Chondrocyte (in vitro differentiated cells): ENCODE measurements around the gene OR2G6. TPM values are rescaled to one million over a fixed set of nuclear protein-coding genes. Genes with fewer than 3 reads are reported as not detected.

Source experiments
- DNase-seq: peaks from one replicate; pipeline ENCODE4 v3.0.0; 2021; ENCODE audit warnings: mixed read lengths, low spot score
- H3K27ac Mint-ChIP-seq: one replicate; pipeline ENCODE4 v1.8.0; 2021; ENCODE audit warnings: mild to moderate bottlenecking, moderate library complexity, mixed read lengths; ENCODE audit not compliant: unreplicated experiment
- H3K27me3 Mint-ChIP-seq: 2 replicates; pipeline ENCODE4 v1.8.0; 2021; ENCODE audit warnings: low read depth, mixed read lengths
- H3K36me3 Mint-ChIP-seq: 2 replicates; pipeline ENCODE4 v1.8.0; 2021; ENCODE audit warnings: low read depth, mixed read lengths
- H3K4me1 Mint-ChIP-seq: 2 replicates; pipeline ENCODE4 v1.8.0; 2021; ENCODE audit warnings: low read depth, mild to moderate bottlenecking, mixed read lengths
- H3K4me3 Mint-ChIP-seq: one replicate; pipeline ENCODE4 v1.8.0; 2021; ENCODE audit warnings: mild to moderate bottlenecking, moderate library complexity, mixed read lengths; ENCODE audit not compliant: unreplicated experiment
- H3K9me3 Mint-ChIP-seq: 2 replicates; pipeline ENCODE4 v1.8.0; 2021; ENCODE audit warnings: low read depth, mixed read lengths
- total RNA-seq: library from RNA; stranded (reverse); gene quantifications from 3 replicates; pipeline ENCODE4 v1.2.1, GENCODE V29; 2021
- TF ChIP-seq, protein P1 (sequence below): fragments of 200-600 bp; sonication (generic); IDR thresholded peaks from 2 replicates; pipeline ENCODE4 v1.5.0; 2021; ENCODE audit warnings: antibody characterized with exemption, mild to moderate bottlenecking, moderate library complexity

OR2G6 gene
- total RNA-seq, 1 donor from 2014 or later, result not detected

DNA sequence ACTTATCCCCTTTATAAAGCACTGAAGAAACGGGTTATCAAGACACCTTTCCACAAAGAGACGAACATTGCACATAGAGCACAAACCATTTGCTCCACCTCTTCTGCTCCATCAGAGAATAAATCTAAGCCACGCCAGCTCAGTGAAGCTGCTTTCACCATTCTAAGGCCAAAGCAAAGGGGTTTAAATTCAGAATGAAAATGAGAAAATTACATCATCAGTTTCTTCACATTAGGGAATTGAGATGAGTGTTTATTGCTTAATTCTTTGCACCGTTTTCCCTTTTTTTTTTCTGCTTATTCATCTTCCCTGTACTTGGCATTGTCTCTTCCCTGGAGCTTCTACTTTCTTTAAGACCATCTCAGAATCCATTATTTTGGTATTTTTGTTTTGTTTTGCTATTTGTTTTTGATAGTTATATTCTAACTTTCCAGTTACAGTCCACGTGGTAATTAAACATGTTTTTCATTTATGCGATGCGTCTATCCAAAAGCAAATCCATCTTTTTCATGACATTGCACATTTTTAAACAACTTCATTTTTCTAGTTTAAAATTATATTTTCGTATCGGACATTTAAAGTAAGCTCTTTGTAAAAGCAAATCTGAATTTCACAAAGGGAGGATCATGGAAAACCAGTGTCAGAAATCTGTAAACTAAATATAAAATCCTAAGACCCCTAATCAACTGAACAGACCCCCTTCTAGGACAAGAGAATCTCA lies 68.5 kb downstream of the OR2G6 start:
- H3K9me3 Mint-ChIP-seq, result peaks cover 38% of the 10 kb centered on the region
- H3K27me3 Mint-ChIP-seq, result no peaks in the 10 kb centered on the region
- no peak for DNase-seq
- H3K27ac Mint-ChIP-seq, result no peak overlapping the region
- H3K36me3 Mint-ChIP-seq, result no peaks in the 10 kb centered on the region
- no peaks in the 10 kb centered on the region for H3K4me1 Mint-ChIP-seq
- H3K4me3 Mint-ChIP-seq, result no peak overlapping the region
- TF ChIP-seq, protein P1, sequence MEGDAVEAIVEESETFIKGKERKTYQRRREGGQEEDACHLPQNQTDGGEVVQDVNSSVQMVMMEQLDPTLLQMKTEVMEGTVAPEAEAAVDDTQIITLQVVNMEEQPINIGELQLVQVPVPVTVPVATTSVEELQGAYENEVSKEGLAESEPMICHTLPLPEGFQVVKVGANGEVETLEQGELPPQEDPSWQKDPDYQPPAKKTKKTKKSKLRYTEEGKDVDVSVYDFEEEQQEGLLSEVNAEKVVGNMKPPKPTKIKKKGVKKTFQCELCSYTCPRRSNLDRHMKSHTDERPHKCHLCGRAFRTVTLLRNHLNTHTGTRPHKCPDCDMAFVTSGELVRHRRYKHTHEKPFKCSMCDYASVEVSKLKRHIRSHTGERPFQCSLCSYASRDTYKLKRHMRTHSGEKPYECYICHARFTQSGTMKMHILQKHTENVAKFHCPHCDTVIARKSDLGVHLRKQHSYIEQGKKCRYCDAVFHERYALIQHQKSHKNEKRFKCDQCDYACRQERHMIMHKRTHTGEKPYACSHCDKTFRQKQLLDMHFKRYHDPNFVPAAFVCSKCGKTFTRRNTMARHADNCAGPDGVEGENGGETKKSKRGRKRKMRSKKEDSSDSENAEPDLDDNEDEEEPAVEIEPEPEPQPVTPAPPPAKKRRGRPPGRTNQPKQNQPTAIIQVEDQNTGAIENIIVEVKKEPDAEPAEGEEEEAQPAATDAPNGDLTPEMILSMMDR, result no peak

Other genes starting within 250 kb of the OR2G6 start
- gene OR2T33, start 230.1 kb upstream of the OR2G6 start, total RNA-seq, result not detected in 3 replicates
- gene OR2T12, start 204.6 kb upstream of the OR2G6 start, total RNA-seq, result not detected in 3 replicates
- not detected in 3 replicates for gene OR2M7, start 183.5 kb upstream of the OR2G6 start, total RNA-seq
- gene OR14C36, start 159.3 kb upstream of the OR2G6 start, total RNA-seq, result not detected in 3 replicates
- gene OR2T4, start 146.4 kb upstream of the OR2G6 start, total RNA-seq, result not detected in 3 replicates
- not detected in 3 replicates for gene OR2T6, start 132.3 kb upstream of the OR2G6 start, total RNA-seq
- gene OR2T1, start 105.0 kb upstream of the OR2G6 start, total RNA-seq, result not detected in 3 replicates
- gene OR2T2, start 62.4 kb upstream of the OR2G6 start, total RNA-seq, result not detected in 3 replicates
- not detected in 3 replicates for gene OR2T3, start 34.7 kb upstream of the OR2G6 start, total RNA-seq
- not detected in 3 replicates for gene OR2T5, start 19.5 kb upstream of the OR2G6 start, total RNA-seq
- gene OR2T29, start 54.7 kb downstream of the OR2G6 start, total RNA-seq, result not detected in 3 replicates
- gene OR2T34, start 66.7 kb downstream of the OR2G6 start, total RNA-seq, result not detected in 3 replicates
- not detected in 3 replicates for gene OR2T10, start 89.6 kb downstream of the OR2G6 start, total RNA-seq
- gene OR2T11, start 127.0 kb downstream of the OR2G6 start, total RNA-seq, result not detected in 3 replicates
- gene OR2T35, start 137.2 kb downstream of the OR2G6 start, total RNA-seq, result not detected in 3 replicates
- gene OR2T27, start 147.5 kb downstream of the OR2G6 start, total RNA-seq, result not detected in 3 replicates
- gene OR14I1, start 194.7 kb downstream of the OR2G6 start, total RNA-seq, result not detected in 3 replicates
- not detected in 3 replicates for gene LYPD8, start 247.7 kb downstream of the OR2G6 start, total RNA-seq